ENCODE measurements around the gene FGF12.

DNA sequence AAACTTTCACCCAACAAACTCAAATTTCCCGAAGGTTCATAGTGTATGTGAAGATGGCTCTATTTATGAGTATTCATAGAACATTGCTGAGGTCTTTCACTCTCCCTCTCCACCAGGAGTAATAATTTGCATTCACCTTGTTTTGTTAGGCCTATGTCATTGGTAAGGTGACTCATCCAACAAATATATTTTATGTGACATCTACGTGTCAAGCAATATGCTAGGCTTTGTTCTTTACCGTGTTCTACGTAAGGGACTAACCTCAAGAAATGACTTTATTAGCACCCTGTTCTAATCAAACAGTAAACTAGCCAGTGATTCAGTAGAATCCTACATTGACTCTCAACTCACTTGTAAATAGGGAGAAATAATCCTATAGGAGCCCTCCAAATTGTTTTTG lies 334.4 kb downstream of the FGF12 start:
- no peak for TF ChIP-seq POU6F1 (CRISPR knock-in tag; IDR thresholded peaks at IDR 0.05; ENCODE audit: borderline replicate concordance, low read depth)
- TF ChIP-seq OSR1 (CRISPR knock-in tag; IDR thresholded peaks at IDR 0.05): no peak
- no peak for TF ChIP-seq ZFP3 (CRISPR knock-in tag; IDR thresholded peaks at IDR 0.05)
- no peak for TF ChIP-seq CSRNP3 (CRISPR knock-in tag; IDR thresholded peaks at IDR 0.05)
- no peak for TF ChIP-seq ISL1 (CRISPR knock-in tag; IDR thresholded peaks at IDR 0.05)
- no peak for TF ChIP-seq ZNF8 (CRISPR knock-in tag; IDR thresholded peaks at IDR 0.05)
- no peak for TF ChIP-seq BACH2 (CRISPR knock-in tag; IDR thresholded peaks at IDR 0.05; ENCODE audit: borderline replicate concordance)
- TF ChIP-seq SNAI2 (CRISPR knock-in tag; IDR thresholded peaks at IDR 0.05): no peak
- TF ChIP-seq ARNTL (CRISPR knock-in tag; IDR thresholded peaks at IDR 0.05; ENCODE audit: borderline replicate concordance, low read depth): no peak
- TF ChIP-seq, protein P1, sequence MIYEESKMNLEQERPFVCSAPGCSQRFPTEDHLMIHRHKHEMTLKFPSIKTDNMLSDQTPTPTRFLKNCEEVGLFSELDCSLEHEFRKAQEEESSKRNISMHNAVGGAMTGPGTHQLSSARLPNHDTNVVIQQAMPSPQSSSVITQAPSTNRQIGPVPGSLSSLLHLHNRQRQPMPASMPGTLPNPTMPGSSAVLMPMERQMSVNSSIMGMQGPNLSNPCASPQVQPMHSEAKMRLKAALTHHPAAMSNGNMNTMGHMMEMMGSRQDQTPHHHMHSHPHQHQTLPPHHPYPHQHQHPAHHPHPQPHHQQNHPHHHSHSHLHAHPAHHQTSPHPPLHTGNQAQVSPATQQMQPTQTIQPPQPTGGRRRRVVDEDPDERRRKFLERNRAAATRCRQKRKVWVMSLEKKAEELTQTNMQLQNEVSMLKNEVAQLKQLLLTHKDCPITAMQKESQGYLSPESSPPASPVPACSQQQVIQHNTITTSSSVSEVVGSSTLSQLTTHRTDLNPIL (CRISPR knock-in tag; IDR thresholded peaks at IDR 0.05; ENCODE audit: low read depth): no peak
- no peak for TF ChIP-seq ZNF565 (CRISPR knock-in tag; conservative IDR thresholded peaks at IDR 0.05; ENCODE audit: low read depth)
- TF ChIP-seq, protein P2, sequence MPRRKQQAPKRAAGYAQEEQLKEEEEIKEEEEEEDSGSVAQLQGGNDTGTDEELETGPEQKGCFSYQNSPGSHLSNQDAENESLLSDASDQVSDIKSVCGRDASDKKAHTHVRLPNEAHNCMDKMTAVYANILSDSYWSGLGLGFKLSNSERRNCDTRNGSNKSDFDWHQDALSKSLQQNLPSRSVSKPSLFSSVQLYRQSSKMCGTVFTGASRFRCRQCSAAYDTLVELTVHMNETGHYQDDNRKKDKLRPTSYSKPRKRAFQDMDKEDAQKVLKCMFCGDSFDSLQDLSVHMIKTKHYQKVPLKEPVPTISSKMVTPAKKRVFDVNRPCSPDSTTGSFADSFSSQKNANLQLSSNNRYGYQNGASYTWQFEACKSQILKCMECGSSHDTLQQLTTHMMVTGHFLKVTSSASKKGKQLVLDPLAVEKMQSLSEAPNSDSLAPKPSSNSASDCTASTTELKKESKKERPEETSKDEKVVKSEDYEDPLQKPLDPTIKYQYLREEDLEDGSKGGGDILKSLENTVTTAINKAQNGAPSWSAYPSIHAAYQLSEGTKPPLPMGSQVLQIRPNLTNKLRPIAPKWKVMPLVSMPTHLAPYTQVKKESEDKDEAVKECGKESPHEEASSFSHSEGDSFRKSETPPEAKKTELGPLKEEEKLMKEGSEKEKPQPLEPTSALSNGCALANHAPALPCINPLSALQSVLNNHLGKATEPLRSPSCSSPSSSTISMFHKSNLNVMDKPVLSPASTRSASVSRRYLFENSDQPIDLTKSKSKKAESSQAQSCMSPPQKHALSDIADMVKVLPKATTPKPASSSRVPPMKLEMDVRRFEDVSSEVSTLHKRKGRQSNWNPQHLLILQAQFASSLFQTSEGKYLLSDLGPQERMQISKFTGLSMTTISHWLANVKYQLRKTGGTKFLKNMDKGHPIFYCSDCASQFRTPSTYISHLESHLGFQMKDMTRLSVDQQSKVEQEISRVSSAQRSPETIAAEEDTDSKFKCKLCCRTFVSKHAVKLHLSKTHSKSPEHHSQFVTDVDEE (CRISPR knock-in tag; IDR thresholded peaks at IDR 0.05): no peak
